Loucy (cell line): ENCODE measurements around the gene KRTAP5-1.

Experiments used
- H2AFZ ChIP-seq: fragments of 200-600 bp; sonication (generic); 2 replicates; pipeline ENCODE4 v1.6.0; 2016; ENCODE audit warnings: antibody characterized with exemption, mild to moderate bottlenecking, low read length, moderate library complexity
- H3F3A ChIP-seq: fragments of 200-600 bp; 2 replicates; pipeline ENCODE4 v1.6.0; 2016; ENCODE audit warnings: antibody characterized with exemption, low read depth, mild to moderate bottlenecking
- H3K27me3 ChIP-seq: fragments of 200-600 bp; sonication (generic); 2 replicates; pipeline ENCODE4 v1.6.1; 2014; ENCODE audit warnings: low read length, mild to moderate bottlenecking; ENCODE audit not compliant: insufficient read depth, poor library complexity, severe bottlenecking
- H3K36me3 ChIP-seq: fragments of 200-600 bp; sonication (generic); 2 replicates; pipeline ENCODE4 v1.6.1; 2016; ENCODE audit warnings: low read length; ENCODE audit not compliant: insufficient read depth
- H3K4me1 ChIP-seq: fragments of 200-600 bp; sonication (generic); 2 replicates; pipeline ENCODE4 v1.5.1; 2014; ENCODE audit warnings: low read length, mild to moderate bottlenecking; ENCODE audit not compliant: insufficient read depth, poor library complexity, severe bottlenecking
- H3K4me2 ChIP-seq: fragments of 200-600 bp; sonication (generic); 2 replicates; pipeline ENCODE4 v1.6.0; 2014; ENCODE audit warnings: antibody characterized with exemption, low read length, low read depth, mild to moderate bottlenecking; ENCODE audit not compliant: poor library complexity, severe bottlenecking
- H3K4me3 ChIP-seq: fragments of 200-600 bp; sonication (generic); 2 replicates; pipeline ENCODE4 v1.5.1; 2014; ENCODE audit warnings: low read length, mild to moderate bottlenecking, mixed read lengths; ENCODE audit not compliant: poor library complexity, severe bottlenecking
- H3K79me2 ChIP-seq: fragments of 200-600 bp; sonication (generic); 2 replicates; pipeline ENCODE4 v1.6.1; 2014; ENCODE audit warnings: low read length; ENCODE audit not compliant: insufficient read depth
- H3K9ac ChIP-seq: fragments of 200-600 bp; sonication (generic); 2 replicates; pipeline ENCODE4 v1.6.0; 2014; ENCODE audit warnings: mild to moderate bottlenecking, low read depth, low read length, moderate library complexity; ENCODE audit not compliant: poor library complexity, severe bottlenecking
- H3K9me2 ChIP-seq: fragments of 200-600 bp; sonication (generic); replicated peaks from 2 replicates; pipeline ENCODE4 v1.6.1; 2016; ENCODE audit warnings: low read depth, low read length, mixed read lengths
- H3K9me3 ChIP-seq: fragments of 200-600 bp; sonication (generic); 2 replicates; pipeline ENCODE4 v1.6.1; 2014; ENCODE audit warnings: mild to moderate bottlenecking, antibody characterized with exemption, low read length, low read depth; ENCODE audit not compliant: insufficient read depth
- H4K20me1 ChIP-seq: fragments of 200-600 bp; sonication (generic); 2 replicates; pipeline ENCODE4 v1.6.0; 2014; ENCODE audit warnings: antibody characterized with exemption, low read length, mild to moderate bottlenecking; ENCODE audit not compliant: insufficient read depth, poor library complexity, severe bottlenecking
- CTCF ChIP-seq: fragments of 200-600 bp; sonication (generic); conservative IDR thresholded peaks from 2 replicates; pipeline ENCODE4 v1.5.1; 2014; ENCODE audit warnings: mild to moderate bottlenecking, antibody characterized with exemption, low read length
- EZH2phosphoT487 ChIP-seq: fragments of 200-600 bp; IDR thresholded peaks from 2 replicates; pipeline ENCODE4 v1.6.1; 2018; ENCODE audit warnings: antibody characterized with exemption, mild to moderate bottlenecking, moderate library complexity, borderline replicate concordance

The KRTAP5-1 gene

GRCh38 chr11:1631066-1631568 lies 46.0 kb upstream of the KRTAP5-1 start:
- H3K4me3 ChIP-seq = no peak overlapping the region

GRCh38 chr11:1630271-1630670 lies 45.2 kb upstream of the KRTAP5-1 start:
- Histone ChIP-seq H3K4me3 (no peak overlapping the region), H3K79me2 (no peaks in the 10 kb centered on the region), H3K27me3 (no peaks in the 10 kb centered on the region), H3F3A (no peaks in the 10 kb centered on the region), H4K20me1 (no peaks in the 10 kb centered on the region), H3K9me3 (no peaks in the 10 kb centered on the region), H3K4me1 (no peaks in the 10 kb centered on the region), H3K9me2 (no peaks in the 10 kb centered on the region), H3K9ac (no peak overlapping the region), H3K4me2 (no peak overlapping the region), H3K36me3 (no peaks in the 10 kb centered on the region), H2AFZ (no peak overlapping the region)
- no peak for TF ChIP-seq CTCF
- no peak for TF ChIP-seq EZH2phosphoT487

More at GRCh38 chr11:1631066-1631568, 46.0 kb upstream of the KRTAP5-1 start:
- Histone ChIP-seq H3K9ac (no peak overlapping the region), H2AFZ (no peak overlapping the region), H3K4me1 (no peaks in the 10 kb centered on the region), H3F3A (no peaks in the 10 kb centered on the region), H3K79me2 (no peaks in the 10 kb centered on the region), H4K20me1 (no peaks in the 10 kb centered on the region), H3K9me2 (no peaks in the 10 kb centered on the region), H3K27me3 (no peaks in the 10 kb centered on the region), H3K4me2 (no peak overlapping the region), H3K36me3 (no peaks in the 10 kb centered on the region), H3K9me3 (no peaks in the 10 kb centered on the region)
- TF ChIP-seq CTCF = no peak
- TF ChIP-seq EZH2phosphoT487 = no peak

- no peak within 1 kb of the TSS for H2AFZ ChIP-seq
- H3K9me3 ChIP-seq = no peaks in the 10 kb centered on the region
- no peaks in the 10 kb centered on the region for H3F3A ChIP-seq
- H3K79me2 ChIP-seq = no peaks in the 10 kb centered on the region
- no peak within 1 kb of the TSS for H3K4me3 ChIP-seq
- no peaks in the 10 kb centered on the region for H3K27me3 ChIP-seq
- H3K36me3 ChIP-seq = no peaks in the 10 kb centered on the region
- no peak within 1 kb of the TSS for H3K9ac ChIP-seq
- H3K9me2 ChIP-seq = no peaks in the 10 kb centered on the region
- H3K4me1 ChIP-seq = no peaks in the 10 kb centered on the region
- H3K4me2 ChIP-seq = no peak within 1 kb of the TSS
- no peaks in the 10 kb centered on the region for H4K20me1 ChIP-seq
- no peak for TF ChIP-seq CTCF
- no peak for TF ChIP-seq EZH2phosphoT487
These were observed 44.5 kb upstream of the KRTAP5-1 start, which contains the start of gene KRTAP5-5 for GRCh38 chr11:1629326-1630185. TSS of gene KRTAP5-5 (plus strand) at chr11:1629775. CDS start at chr11:1629841, 66 bp downstream.
